Esophagus squamous epithelium (tissue), 5 donors: Measurements from ENCODE around the gene DOCK1. TPM values are rescaled to one million over a fixed set of nuclear protein-coding genes. Genes with fewer than 3 reads are reported as not detected.

Source experiments
- DNase-seq: peaks from one replicate; lab custom pipeline; 2025; lab: John Stamatoyannopoulos, UW
- H3K27ac ChIP-seq, 4 donors: fragments of 200-600 bp; sonication (generic); one replicate each; pipeline ENCODE4 v1.5.1; 2016 to 2019; ENCODE audit warnings: mild to moderate bottlenecking in 1 of 4
- H3K27me3 ChIP-seq, 4 donors: fragments of 200-600 bp; sonication (generic); 1 replicate in 3 of 4; 2 replicates in 1 of 4; pipeline versions ENCODE4 v1.5.1 to v1.6.0; 2017 to 2021; ENCODE audit warnings: antibody characterized with exemption in 1 of 4
- H3K36me3 ChIP-seq, 3 donors: fragments of 200-600 bp; sonication (generic); one replicate each; pipeline ENCODE4 v1.5.1; 2016 to 2019
- H3K4me1 ChIP-seq, 3 donors: fragments of 200-600 bp; sonication (generic); one replicate each; pipeline ENCODE4 v1.5.1; 2017 to 2019
- H3K4me3 ChIP-seq, 4 donors: fragments of 200-600 bp; sonication (generic); 1 replicate in 3 of 4; 2 replicates in 1 of 4; pipeline ENCODE4 v1.5.1; 2016 to 2019; ENCODE audit warnings: mild to moderate bottlenecking in 2 of 4, moderate library complexity in 1 of 4
- H3K9me3 ChIP-seq, 3 donors: fragments of 200-600 bp; sonication (generic); one replicate each; pipeline ENCODE4 v1.5.1; 2016 to 2019
- CTCF ChIP-seq, 6 experiments: fragments of 450-650 bp in 4 of 6; fragments of 200-600 bp in 2 of 6; sonication (generic) in 2 of 6; IDR thresholded peaks; one replicate each; pipeline ENCODE4 v1.5.1; 2016 to 2019; ENCODE audit warnings: antibody characterized with exemption in 6 of 6, mild to moderate bottlenecking in 4 of 6, moderate library complexity in 4 of 6
- POLR2A ChIP-seq, 4 donors: fragments of 450-650 bp; IDR thresholded peaks; one replicate each; pipeline ENCODE4 v1.6.1; 2017; ENCODE audit warnings: antibody characterized with exemption in 4 of 4, mild to moderate bottlenecking in 4 of 4, moderate library complexity in 3 of 4
- WGBS, 2 donors: methylation state at CpG; one replicate each; pipeline ENCODE4 v1.1.5; 2018; 5-methylcytosine and 5-hydroxymethylcytosine counted together
- intact Hi-C: fragments of 100-400 bp; cut with DNase I; formaldehyde crosslinking; loops from one replicate; pipeline ENCODE4 v1.15.0; 2022
- total RNA-seq, 4 donors: library from RNA; depleted of rRNA; stranded (reverse); fragments of >200 nt; gene quantifications; one replicate each; pipeline ENCODE4 v1.1.0, GENCODE V29; 2016
- donor health status: DM: yes; HTN: yes; CAD: no.

DOCK1 gene
- total RNA-seq, 4 donors from 2014 or later, result 31.8 to 83.4 (median 49.8) TPM

DNA sequence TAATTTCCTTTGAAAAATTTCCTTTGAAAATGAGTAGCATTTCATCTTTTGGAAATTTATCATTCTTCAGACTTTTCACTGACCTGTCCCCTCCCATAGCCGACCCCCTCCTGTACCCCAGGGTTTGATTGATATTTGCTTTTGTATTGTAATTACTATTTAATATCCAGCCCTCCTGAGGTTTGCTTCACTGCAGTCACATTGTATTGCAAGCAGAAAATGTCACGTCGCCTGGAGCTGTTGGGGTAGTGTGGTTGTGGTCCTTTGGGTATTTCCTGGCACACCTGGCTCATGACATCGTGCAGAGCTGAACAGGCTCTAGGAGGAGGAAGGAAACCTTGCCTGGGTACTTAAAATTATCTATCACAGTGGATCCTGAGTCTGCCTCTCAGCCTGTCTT is 175.1 kb downstream of the DOCK1 start:
- Histone ChIP-seq H3K27me3 (no peaks in the 10 kb centered on the region), H3K4me3 (no peak overlapping the region), H3K4me1 (no peaks in the 10 kb centered on the region), H3K9me3 (no peaks in the 10 kb centered on the region), H3K27ac (no peak overlapping the region), H3K36me3 (peaks cover 0 to 90% (median 6%) of the 10 kb centered on the region in 3 donors)
- WGBS, 2 donors, result 69 to 82% methylated on average over 4 of the region's 4 CpGs
- TF ChIP-seq POLR2A (IDR thresholded peaks at IDR 0.05) (no peak), CTCF (IDR thresholded peaks at IDR 0.05) (no peak)
- intact Hi-C loops, result no loop called here
- no peak for DNase-seq

DNA sequence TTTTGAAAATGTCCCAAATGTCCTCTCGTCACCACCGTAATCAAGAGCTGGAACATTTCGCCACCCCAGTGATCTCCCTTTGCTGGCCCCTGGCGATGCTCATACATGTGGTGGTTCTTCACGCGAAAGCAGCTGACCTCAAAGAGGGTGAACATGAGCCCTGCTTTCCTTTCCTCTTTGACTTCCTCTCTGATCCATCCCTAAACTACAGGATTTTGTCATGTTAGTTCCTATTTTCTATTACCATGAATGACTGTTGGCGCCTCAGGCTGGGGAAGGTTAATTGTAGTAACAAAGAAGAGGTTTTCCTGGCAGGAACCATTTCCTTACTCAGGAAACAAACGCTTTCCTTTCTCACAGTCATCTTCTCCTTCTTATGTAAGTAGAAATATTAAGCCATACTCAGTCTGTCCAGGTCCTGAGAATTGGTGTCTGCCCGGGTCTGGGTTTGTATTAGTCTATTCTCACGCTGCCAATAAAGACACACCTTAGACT is 176.7 kb downstream of the DOCK1 start:
- intact Hi-C loops, result no loop called here
- Histone ChIP-seq H3K27ac (no peak overlapping the region), H3K4me3 (no peak overlapping the region), H3K9me3 (no peaks in the 10 kb centered on the region), H3K27me3 (no peaks in the 10 kb centered on the region), H3K36me3 (peaks cover 0 to 83% (median 3%) of the 10 kb centered on the region in 3 donors), H3K4me1 (no peaks in the 10 kb centered on the region)
- TF ChIP-seq CTCF (IDR thresholded peaks at IDR 0.05), result no peak
- no peak for TF ChIP-seq POLR2A (IDR thresholded peaks at IDR 0.05)
- no peak for DNase-seq
- 88 to 89% methylated on average over 8 to 10 of the region's 10 CpGs for WGBS, 2 donors

DNA sequence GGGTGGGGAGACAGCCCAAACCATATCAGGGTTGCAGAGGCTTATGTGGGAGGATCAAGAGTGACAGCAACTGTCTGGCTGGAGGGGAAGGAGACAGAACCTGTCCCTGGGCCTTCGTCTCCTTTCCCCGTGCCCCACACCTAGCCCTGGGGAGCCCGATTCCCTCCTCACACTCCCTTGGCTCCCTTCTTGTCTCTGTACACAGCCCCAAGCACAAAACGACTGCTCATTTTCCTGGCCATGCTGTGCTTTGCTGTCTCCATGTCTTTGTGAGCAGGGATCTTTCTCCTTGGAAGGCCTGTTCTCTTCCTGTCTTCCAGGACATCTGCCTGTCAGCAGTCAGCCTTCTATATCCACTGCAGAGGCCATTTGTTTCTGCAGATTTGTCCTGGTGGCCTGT is 177.4 kb downstream of the DOCK1 start:
- TF ChIP-seq POLR2A (IDR thresholded peaks at IDR 0.05) (no peak), CTCF (IDR thresholded peaks at IDR 0.05) (no peak)
- intact Hi-C loops, result no loop called here
- Histone ChIP-seq H3K9me3 (no peaks in the 10 kb centered on the region), H3K27ac (no peak overlapping the region), H3K4me1 (no peaks in the 10 kb centered on the region), H3K36me3 (peaks cover 0 to 76% (median 3%) of the 10 kb centered on the region in 3 donors), H3K4me3 (no peak overlapping the region), H3K27me3 (no peaks in the 10 kb centered on the region)
- no peak for DNase-seq
- 83 to 89% methylated on average over 2 to 4 of the region's 4 CpGs for WGBS, 2 donors

DNA sequence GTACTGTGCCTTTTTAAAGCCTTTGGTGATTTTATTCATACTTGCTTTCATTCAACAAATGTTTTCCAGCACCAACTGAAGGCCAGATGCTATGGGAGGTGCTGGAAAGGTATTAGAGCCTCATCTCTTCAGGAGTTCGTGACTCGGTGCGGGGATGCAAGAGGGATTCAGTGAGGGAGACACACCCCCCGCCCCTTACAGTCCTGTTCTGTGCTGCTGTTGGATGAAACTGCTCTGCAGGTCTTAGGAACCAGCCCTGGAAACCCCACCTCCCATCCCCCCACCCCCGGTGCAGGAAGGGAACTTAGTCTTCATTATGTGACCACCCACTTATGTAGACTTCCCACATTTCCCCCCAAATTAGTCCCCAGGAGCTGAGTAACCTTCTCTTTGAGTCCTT is 180.7 kb downstream of the DOCK1 start:
- Histone ChIP-seq H3K9me3 (no peaks in the 10 kb centered on the region), H3K4me3 (no peak overlapping the region), H3K27me3 (no peaks in the 10 kb centered on the region), H3K4me1 (no peaks in the 10 kb centered on the region), H3K36me3 (peaks cover 0 to 81% (median 3%) of the 10 kb centered on the region in 3 donors), H3K27ac (no peak overlapping the region)
- WGBS, 2 donors, result 80 to 92% methylated on average over 3 to 5 of the region's 5 CpGs
- TF ChIP-seq POLR2A (IDR thresholded peaks at IDR 0.05), result no peak
- no peak for TF ChIP-seq CTCF (IDR thresholded peaks at IDR 0.05)
- no peak for DNase-seq
- intact Hi-C loops, result no loop called here

DNA sequence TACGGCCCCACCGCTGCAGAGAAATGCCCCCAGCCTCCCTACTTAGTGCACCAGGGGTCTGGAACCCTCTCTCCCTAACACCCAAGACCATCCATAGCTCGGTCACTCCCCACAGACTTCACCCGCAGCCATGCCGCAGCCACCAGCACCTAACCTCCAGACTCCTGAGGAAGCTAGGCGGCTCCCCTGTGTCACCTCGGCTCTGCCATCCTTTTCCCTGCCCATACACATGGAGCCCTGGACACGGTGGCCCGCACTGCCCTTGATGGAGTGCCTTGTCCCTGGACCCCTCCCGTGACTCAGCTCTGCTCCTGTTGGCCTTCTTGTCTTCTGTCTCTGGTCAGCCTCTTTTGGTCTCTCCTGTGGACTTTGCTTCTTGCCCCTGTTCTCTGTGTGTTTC is 183.7 kb downstream of the DOCK1 start:
- Histone ChIP-seq H3K36me3 (peaks cover 0 to 84% (median 3%) of the 10 kb centered on the region in 3 donors), H3K4me1 (no peaks in the 10 kb centered on the region), H3K27ac (no peak overlapping the region), H3K9me3 (no peaks in the 10 kb centered on the region), H3K4me3 (no peak overlapping the region), H3K27me3 (no peaks in the 10 kb centered on the region)
- intact Hi-C loops, result no loop called here
- 89 to 93% methylated on average over 6 to 7 of the region's 10 CpGs for WGBS, 2 donors
- DNase-seq, result no peak
- no peak for TF ChIP-seq CTCF (IDR thresholded peaks at IDR 0.05)
- TF ChIP-seq POLR2A (IDR thresholded peaks at IDR 0.05), result no peak
